ENCODE data around the gene PHACTR1.
"Not testable (repeated sequence)": the region's sequence is repeated elsewhere in the genome, so short reads cannot be mapped to it uniquely, and the experiment has no call there.

PHACTR1 gene

DNA sequence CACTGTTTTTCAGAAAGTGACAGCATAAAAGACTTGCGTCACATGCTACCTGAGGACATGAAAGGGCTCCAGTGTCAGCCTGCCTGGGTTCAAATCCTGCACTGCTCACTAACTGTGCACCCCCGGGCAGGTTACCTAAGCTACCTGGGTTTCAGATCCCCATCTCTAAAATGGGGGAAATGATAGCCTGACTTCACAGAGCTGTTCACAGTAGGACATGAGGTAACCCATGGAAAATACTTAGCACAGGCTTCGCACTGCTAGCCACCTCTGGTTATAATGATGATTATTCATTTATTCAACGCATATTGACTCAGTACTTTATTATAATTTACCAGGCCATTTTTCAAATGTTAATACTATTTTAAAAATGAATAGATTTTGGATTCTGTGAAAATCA, 588.7 kb downstream of the PHACTR1 start:
- no peak for DNase-seq (ENCODE audit: low read depth, low spot score)

DNA sequence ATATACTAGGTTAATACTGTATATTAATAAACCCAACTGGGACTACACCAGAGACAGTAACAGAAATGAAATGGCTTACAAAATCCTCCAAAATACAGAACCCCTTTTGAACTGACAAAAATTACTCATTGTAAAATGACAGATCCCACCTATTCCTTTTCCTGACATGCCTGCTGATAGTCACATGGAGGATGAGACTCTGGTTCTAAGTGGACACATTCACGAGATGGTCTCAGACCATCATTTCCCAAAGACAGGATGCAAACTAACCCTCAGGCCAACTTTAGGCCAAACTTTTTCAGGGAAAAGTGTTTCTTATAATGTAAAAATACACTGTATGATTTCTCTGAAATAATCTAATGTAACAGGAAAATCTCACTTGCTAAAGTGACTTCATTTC, 589.2 kb downstream of the PHACTR1 start:
- DNase-seq (ENCODE audit: low read depth, low spot score), result no peak

DNA sequence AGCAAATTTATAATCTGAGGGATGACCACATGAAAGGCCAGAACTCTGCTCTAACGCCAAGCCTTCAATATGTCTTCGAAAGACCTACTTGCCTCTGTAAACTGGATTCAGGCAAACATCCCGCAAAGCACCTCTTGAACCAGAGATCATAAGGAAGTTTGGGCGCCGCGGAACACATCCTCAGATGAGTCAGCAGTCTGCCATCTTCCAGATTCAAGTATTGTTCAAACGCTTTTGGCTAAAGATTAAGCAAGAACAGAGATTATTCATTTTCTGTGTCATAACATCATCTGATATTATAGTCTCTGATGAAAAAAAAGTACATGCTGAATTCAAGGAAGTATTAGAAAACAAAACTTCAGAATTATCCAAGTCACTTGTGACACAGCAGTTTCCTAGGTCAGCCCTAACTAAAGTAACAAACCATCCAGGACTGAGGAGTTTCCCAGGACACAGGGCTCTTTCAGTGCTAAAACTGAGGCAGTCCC, 591.0 kb downstream of the PHACTR1 start:
- DNase-seq (ENCODE audit: low read depth, low spot score), result no peak

DNA sequence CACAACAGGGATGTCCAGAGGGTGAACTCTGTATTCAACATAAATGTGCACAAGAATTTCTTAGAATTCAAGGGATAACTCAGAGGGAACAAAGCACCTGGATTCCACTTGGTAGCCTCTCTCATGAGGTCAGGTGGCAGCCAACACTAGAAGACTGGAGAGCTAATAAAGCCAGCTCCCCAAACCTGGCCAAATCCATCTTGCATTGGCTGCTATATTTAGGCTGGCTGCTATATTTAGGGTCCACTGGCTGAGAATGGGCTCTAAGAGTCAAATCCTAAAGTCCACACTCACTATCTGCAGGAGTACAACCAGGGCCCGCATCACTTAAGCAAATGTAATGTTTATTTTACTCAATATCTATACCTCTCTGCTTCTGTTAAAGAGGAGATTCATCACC, 591.8 kb downstream of the PHACTR1 start:
- no peak for DNase-seq (ENCODE audit: low read depth, low spot score)

DNA sequence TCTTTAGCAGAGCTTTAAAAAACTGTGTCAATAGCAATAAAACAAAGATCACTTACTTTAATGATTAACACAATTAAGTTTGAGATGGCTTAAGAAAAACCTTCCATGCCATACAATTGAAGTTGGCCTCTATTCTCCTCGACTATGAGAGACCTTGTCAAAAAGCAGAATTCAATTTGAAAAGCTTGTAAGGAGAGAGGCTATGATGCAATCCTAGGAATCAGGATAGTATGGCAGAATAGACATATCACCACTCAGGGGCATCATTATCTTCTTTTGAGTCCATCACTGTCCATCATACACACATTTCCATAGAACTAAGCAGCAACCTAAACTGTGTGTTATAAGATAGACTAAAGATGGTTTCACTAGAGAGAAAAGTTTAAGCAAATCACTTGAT, 594.6 kb downstream of the PHACTR1 start:
- DNase-seq (ENCODE audit: low read depth, low spot score), result no peak

DNA sequence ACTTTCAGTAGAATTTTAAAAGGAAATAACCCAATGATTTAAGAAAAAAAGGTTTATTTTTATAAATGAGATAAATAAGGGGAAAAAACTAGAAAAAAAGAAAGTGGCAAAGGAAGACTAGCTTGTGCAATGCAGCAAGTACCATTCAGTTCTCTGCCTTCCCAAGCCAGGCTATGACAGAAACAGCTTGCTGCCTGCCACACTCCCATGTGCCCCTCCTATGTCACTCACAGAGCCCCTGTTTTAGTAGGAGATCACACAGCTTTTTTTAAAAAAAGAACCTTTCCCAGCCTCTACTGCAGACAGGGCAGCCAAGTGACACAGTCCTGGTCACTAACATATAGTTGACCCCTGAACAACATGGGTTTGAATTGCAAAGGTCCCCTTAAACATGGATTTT, 598.2 kb downstream of the PHACTR1 start:
- DNase-seq (ENCODE audit: low read depth, low spot score), result no peak

DNA sequence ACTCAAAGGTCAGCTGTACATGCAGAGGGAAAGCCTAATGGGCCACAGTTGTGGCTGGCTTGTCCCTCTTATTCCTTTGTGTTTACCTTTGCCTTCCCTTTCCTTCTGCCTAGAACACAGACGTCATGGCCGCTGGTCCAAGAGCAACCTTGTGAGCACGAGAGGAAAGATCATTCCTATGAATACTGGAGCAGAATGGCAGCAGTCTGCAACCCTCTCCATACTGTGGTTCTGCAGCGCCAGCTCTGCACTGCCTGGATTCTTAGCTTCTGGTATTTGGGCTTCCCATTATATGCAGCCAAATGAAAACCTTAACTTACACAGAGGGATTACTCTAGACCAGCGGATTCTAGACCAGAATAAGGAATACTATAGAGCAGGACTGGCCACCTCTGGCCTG, 599.3 kb downstream of the PHACTR1 start:
- no peak for DNase-seq (ENCODE audit: low read depth, low spot score)

DNA sequence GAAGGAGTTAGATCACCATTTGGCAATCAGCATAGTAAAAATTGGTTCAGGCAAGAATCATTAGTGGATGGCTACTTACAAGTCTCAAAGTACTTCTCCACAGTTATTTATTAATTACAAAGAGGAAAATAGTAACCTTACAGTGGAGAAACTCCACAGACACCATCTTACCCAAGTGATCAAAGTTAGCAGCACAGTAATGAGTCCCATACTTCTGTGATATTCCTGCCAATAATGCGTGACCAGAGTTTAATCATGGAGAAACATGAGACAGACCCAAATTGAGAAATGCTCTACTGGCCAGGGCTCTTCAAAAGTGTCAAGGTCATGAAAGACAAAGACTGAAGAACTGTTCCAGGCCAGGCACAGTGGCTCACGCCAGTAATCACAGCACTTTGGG, 602.3 kb downstream of the PHACTR1 start:
- no peak for DNase-seq (ENCODE audit: low read depth, low spot score)

DNA sequence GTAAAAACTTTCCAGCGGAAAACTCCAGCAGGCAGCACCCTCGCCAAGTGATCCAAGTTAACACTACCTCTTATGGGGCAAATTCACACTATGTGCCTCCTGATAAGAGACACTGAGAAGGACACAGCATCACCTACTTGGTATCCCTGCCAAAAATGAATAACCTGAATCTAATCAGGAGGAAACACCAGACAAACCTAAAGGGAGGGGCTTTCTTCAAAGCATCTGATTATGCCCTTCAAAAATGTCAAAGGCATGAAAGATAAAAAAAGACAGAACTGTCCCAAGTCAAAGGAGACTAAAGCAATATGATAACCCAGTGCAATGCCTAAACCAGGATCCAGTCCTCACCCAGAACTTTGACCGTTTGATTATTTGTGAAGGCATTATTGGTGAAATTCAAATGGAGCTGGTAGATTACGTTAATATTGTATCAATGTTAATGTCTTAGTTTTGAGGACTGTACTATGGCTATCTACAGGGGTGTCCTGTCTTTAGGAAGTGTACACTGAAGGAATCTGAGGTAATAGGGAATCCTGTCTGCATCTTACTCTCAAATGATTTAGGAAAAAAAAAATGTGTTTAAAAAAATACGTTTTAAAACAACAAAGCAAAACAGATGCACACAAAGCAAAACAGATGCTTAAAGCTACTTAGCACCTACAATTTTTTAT, 603.5 kb downstream of the PHACTR1 start:
- DNase-seq (ENCODE audit: low read depth, low spot score), result no peak

DNA sequence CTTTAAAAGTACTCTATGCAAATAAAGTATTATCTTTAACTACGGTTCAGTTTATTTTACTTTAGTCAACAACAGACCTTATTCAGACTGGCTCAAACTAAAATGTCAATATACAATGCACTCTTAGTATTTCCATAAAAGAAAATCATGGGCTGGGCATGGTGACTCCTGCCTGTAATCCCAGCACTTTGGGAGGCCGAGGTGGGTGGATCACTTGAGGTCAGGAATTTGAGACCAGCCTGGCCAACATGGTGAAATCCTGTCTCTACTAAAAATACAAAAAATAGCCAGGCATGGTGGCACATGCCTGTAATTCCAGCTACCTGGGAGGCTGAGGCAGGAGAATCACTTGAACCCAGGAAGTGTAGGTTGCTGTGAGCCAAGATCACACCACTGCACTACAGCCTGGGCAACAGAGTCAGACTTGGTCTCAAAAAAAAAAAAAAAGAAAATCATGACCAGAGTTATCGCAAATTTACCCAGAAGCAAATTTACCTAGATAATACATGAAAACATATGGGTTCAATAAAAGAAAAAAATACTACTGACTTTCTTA, 609.5 kb downstream of the PHACTR1 start:
- not testable (repeated sequence) for DNase-seq (ENCODE audit: low read depth, low spot score)

DNA sequence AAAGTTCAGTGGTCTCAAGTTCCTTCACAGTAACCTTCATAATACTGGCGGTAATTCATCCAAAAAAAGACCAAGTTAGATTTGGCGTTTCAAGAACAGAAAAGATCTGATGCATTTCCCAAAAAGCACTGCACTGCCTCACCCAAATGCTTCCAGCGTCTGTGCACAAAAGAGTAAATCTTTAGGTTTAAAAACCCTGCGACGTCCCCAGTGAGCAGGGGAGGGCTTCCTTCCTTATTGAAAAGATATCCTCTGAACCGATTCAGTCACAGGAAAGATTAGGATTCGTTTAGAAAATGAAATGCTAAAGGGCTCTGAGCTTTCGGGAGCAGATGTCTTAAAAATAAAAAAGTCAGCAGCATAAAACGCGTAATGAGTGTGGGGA, 611.1 kb downstream of the PHACTR1 start:
- DNase-seq (ENCODE audit: low read depth, low spot score), result no peak

DNA sequence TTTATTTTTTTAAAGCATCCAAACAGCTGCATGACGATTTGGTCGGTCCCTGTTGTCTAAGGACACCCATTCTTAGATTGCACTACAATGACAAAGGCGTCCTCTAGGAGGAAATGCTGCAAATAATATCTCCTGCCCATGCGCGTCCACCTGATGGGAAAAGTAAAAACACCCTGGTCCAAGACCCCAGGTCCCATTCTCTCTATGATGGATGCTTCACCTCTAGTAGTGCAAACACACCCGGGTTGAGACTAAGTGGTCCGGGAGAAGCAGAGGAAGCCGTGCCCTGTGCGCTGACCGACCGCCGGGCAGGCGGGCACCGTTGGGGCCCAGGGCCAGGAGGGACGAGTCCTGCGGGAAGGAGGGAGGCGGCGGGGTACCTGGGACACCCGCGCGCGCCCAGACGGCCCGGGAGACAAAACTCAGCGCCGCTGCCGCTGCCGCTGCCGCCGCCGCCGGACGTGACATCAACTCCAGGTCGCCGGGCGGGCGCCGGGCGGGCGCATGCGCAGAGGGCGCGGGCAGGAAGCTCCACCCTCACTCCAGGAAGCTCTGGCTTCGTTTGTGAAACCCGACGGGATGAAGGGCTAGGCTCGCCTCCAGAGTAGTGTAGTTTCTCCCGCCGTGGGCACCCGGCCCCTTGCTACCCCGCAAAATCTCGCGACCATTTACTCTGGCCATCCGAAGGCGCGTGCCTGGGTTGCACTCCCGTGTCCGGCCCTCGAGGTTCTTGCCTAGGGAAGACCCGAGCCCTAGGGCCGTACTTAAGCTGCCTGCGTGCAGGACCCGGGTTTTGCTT, 611.7 kb downstream of the PHACTR1 start, which contains the start of gene TBC1D7:
TSS of gene TBC1D7 (minus strand) at position 462 of the 799 bp plus-strand sequence. CDS start 1,639 bp downstream, outside the sequence.
- peak; percentile 50 for DNase-seq (ENCODE audit: low read depth, low spot score)

DNA sequence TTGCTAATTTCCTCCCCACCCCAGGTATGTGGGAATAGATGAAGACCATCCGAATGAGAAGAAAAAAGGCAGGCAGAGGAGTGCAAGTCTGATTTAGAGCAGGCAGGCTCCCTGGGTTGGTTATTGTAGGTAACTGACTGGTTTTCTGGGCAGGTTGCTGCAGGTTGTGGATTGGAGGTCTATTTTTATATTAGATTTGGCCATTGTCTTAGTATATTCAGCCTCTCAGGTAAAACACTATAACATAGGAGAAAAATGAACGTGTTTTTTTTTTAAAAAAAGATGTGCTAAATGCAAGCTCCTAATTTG, 612.3 kb downstream of the PHACTR1 start:
- DNase-seq (ENCODE audit: low read depth, low spot score), result no peak

DNA sequence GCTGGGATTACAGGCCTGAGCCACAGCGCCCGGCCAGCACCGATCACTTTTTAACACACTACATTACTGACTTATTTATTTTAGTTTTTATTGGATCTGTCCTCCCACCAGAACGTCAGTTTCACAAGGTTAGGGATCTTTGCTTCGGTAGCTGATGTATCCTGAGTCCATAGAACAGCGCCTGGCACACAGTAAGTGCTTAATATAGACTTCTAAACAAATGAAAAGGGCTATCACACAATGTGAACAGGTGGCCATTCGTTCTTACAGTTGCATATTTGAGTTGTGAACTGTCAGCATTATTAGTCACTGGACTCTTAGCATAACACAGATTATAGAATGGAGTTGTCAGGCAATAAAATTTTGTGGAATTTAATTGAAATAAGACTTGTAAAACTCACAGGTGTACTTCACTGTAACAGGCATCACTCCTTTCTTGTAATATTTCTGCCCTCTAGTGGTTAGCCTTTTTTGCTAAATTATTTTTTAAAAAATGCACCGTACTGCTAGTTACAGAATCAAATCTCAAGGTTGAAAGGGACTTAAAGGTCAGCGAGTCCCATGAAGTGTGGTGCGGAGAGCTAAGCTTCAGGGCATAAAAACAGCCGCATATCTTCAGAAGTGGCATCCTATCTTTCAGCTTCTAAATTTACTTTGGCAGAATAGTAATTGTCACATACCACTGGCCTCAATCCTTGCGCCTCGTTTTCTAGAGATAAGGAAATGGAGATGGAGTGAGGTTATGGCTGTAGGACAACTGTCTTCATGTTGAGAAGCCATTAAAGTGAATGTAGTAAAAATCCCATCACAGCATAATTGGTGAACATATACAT, 615.2 kb downstream of the PHACTR1 start:
- no peak for DNase-seq (ENCODE audit: low read depth, low spot score)

DNA sequence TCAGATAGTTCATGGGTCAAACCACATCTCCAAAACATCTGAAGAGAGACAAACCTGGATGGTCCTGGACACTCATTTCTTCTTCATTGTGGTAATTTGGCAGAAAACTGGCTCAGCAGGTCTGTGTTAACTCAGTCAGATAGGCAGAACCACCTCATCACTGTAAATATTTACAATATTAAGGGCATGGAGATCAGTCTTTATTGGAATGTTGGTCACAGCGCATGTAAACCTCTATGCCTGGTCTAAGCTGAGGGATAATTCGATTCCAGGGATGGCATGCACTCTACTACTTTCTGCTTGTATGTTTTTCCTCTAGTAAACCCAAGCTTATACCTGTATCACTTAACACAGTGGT, 615.8 kb downstream of the PHACTR1 start:
- no peak for DNase-seq (ENCODE audit: low read depth, low spot score)

DNA sequence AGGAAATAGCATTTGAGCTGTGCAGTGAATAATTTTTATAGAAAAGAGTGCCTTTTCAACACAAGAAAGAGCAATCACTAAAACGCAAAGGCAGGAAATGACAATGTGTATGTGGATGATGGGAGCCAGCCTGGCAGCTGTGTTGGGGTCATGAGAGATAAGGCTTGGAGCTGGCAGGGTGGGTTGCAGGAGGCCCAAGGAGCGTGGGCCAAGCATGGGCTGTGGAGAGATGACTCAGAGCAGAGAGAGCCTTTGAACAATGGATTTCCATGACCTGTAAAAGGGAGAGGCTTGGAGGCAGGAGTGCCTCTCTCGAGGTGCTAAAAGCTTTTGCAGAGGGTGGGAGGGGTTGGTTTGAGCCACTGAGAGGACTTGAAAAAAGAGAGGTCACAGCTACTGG, 618.4 kb downstream of the PHACTR1 start:
- no peak for DNase-seq (ENCODE audit: low read depth, low spot score)

DNA sequence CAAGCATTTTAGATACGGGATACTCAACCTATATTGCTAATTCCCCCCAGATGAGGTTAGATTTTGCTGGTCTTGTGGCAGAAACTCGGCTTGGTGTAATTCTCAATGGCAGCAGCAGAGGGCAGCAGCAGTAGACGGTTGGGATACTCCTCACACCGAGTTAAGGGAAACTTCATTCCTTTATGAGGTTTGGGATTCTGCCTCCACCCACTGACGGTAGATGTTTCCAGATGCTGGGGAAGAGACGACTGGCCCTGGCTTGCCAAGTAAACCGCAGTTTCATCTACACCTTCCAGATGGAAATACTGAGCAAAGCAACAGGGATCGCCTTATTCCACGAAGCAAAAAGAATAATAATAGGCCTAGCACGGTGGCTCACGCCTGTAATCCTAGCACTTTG, 620.0 kb downstream of the PHACTR1 start:
- DNase-seq (ENCODE audit: low read depth, low spot score), result peak; percentile 55

DNA sequence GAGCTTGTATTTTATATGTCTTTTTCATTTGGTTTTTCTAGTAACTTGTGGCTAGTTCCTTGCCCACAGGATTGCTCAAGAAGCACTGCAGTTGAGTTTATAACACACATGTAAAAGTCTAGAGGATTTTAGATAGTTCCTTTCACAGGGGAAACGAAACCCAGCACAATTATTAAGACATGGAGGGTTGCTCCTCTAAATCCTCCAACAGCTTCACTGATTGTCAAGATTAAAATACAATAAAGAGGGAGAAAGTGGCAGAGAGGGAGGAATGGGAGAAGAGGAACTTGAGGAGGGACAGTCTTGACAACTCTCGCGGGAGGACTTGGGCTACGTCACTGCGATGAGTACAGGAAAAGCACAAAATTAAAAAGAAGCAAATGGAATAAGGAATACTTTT, 621.5 kb downstream of the PHACTR1 start:
- DNase-seq (ENCODE audit: low read depth, low spot score), result no peak
